Gastrocnemius medialis (tissue), 4 donors: ENCODE data around the gene PARS2.

Source experiments
- CTCF ChIP-seq, 5 experiments: fragments of 450-650 bp in 3 of 5; fragments of 200-600 bp in 2 of 5; sonication (generic) in 2 of 5; IDR thresholded peaks in 4 of 5; conservative IDR thresholded peaks in 1 of 5; 1 replicate in 4 of 5; 2 replicates in 1 of 5; pipeline ENCODE4 v1.5.1; 2016 to 2019; ENCODE audit warnings: antibody characterized with exemption in 5 of 5, mild to moderate bottlenecking in 3 of 5, moderate library complexity in 3 of 5
- POLR2A ChIP-seq, 2 donors: fragments of 450-650 bp; IDR thresholded peaks; one replicate each; pipeline ENCODE4 v1.6.1; 2017; ENCODE audit warnings: antibody characterized with exemption in 2 of 2, mild to moderate bottlenecking in 2 of 2, moderate library complexity in 2 of 2

GRCh38 chr1:54741531-54741930, 22.8 kb downstream of the PARS2 start:
- TF ChIP-seq POLR2A (IDR thresholded peaks at IDR 0.05) (no peak), CTCF (IDR thresholded peaks at IDR 0.05 in 4 of 5, conservative IDR thresholded peaks at IDR 0.05 in 1 of 5) (no peak)
